HL-60/S4 (cell line): Measurements from ENCODE around the gene BBS5.
"Not testable (repeated sequence)": the region's sequence is repeated elsewhere in the genome, so short reads cannot be mapped to it uniquely, and the experiment has no call there.

Source experiments
- in situ Hi-C: fragments of 300-500 bp; cut with MboI; formaldehyde crosslinking; loops from 2 replicates; pipeline ENCODE4 v1.14.3; 2022; ENCODE audit warnings: low sequenced_read_pairs

The BBS5 gene

GRCh38 chr2:169539460-169539859 lies 60.2 kb downstream of the BBS5 start:
- in situ Hi-C loops: not testable (repeated sequence)

GRCh38 chr2:169540146-169540545 lies 60.9 kb downstream of the BBS5 start:
- in situ Hi-C loops: no loop called here

DNA sequence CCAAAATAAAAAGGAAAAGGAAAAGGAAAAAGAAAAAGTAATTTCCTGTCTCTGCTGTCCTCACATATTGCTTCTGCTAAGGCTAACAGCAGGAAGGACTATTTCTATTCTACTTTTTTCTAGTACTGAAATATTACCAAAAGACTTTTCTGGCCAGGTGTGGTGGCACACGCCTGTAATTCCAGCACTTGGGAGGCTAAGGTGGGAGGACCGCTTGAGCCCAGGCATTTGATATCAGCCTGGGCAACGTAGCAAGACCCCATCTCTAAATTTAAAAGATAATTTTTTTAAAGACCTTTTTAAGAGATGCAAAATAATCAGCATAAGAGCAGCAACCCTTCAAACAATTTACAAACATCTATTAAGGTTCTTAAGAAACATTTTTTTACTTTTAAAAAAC lies 63.1 kb downstream of the BBS5 start:
- in situ Hi-C loops: no loop called here

GRCh38 chr2:169546756-169547155 lies 67.5 kb downstream of the BBS5 start:
- in situ Hi-C loops: no loop called here
